Activated naive CD8-positive, alpha-beta T cell treated with anti-CD3 and anti-CD28 coated beads, Interleukin-2, amount 10 ng/mL, durations not matched to agents 7 days and 5 days (primary cell): ENCODE data around the gene SCAMP3. TPM values are rescaled to one million over a fixed set of nuclear protein-coding genes. Genes with fewer than 3 reads are reported as not detected.
A peak's percentile ranks its signal among the peaks of the same experiment; 100 is the strongest.
"Not testable (repeated sequence)": the region's sequence is repeated elsewhere in the genome, so short reads cannot be mapped to it uniquely, and the experiment has no call there.

Source experiments
- ATAC-seq: fragments of 150-1000 bp; cut with Tn5 transposase; one replicate; pipeline ENCODE4 v1.10.0; 2021; ENCODE audit warnings: low read depth, moderate library complexity
- POLR2A ChIA-PET: fragments of 350-600 bp; sonication (Branson Sonifier 250); formaldehyde crosslinking; loops from one replicate; lab custom pipeline; 2021; ENCODE audit warnings: antibody characterized with exemption; lab: Charles Lee
- DNase-seq: peaks from one replicate; pipeline ENCODE4 v3.0.0; 2021
- H3K27ac Mint-ChIP-seq: one replicate; pipeline ENCODE4 v1.8.0; 2022; ENCODE audit warnings: mild to moderate bottlenecking, mixed read lengths
- H3K27me3 Mint-ChIP-seq: one replicate; pipeline ENCODE4 v1.8.0; 2022; ENCODE audit warnings: mild to moderate bottlenecking, moderate library complexity, mixed read lengths
- H3K36me3 Mint-ChIP-seq: one replicate; pipeline ENCODE4 v1.8.0; 2021; ENCODE audit warnings: mild to moderate bottlenecking, mixed read lengths
- H3K4me1 Mint-ChIP-seq: one replicate; pipeline ENCODE4 v1.8.0; 2021; ENCODE audit warnings: mixed read lengths
- H3K4me3 Mint-ChIP-seq: one replicate; pipeline ENCODE4 v1.8.0; 2022; ENCODE audit warnings: mild to moderate bottlenecking, moderate library complexity, mixed read lengths
- H3K9me3 Mint-ChIP-seq: one replicate; pipeline ENCODE4 v1.8.0; 2021; ENCODE audit warnings: mixed read lengths
- total RNA-seq, 2 experiments: library from RNA; stranded (reverse); gene quantifications; one replicate each; pipeline ENCODE4 v1.2.3, GENCODE V29; 2021

The SCAMP3 gene
- total RNA-seq, 2 experiments from 2014 or later, result 81.7 to 84.2 TPM

GRCh38 chr1:155256058-155256852, 5.9 kb downstream of the SCAMP3 start:
- Mint-ChIP-seq H3K9me3 (no peaks in the 10 kb centered on the region), H3K27me3 (no peaks in the 10 kb centered on the region), H3K27ac (peak overlapping the region; percentile 59), H3K36me3 (peaks cover 8% of the 10 kb centered on the region), H3K4me3 (peak overlapping the region; percentile 80), H3K4me1 (peaks cover 20% of the 10 kb centered on the region)
- DNase-seq (no peak), ATAC-seq (no peak)
- POLR2A ChIA-PET, result interaction anchor here (1.0 to 2.5 kb wide), 3 partner anchors 12 to 67 kb away, joined by 4 to 7 read pairs (median 4); partner anchors contain the start of gene RUSC1

GRCh38 chr1:155255243-155256007, 6.7 kb downstream of the SCAMP3 start, which contains the start of gene ENTREP3:
Gene ENTREP3, minus strand, starts transcription at chr1:155255483. Its CDS starts 606 bp downstream, at chr1:155254877.
- H3K4me1 Mint-ChIP-seq, result peaks cover 18% of the 10 kb centered on the region
- peak within 1 kb of the TSS; percentile 73 for H3K27ac Mint-ChIP-seq
- DNase-seq (peak; percentile 81), ATAC-seq (peak; percentile 60)
- H3K36me3 Mint-ChIP-seq, result peaks cover 4% of the 10 kb centered on the region
- H3K9me3 Mint-ChIP-seq, result no peaks in the 10 kb centered on the region
- H3K27me3 Mint-ChIP-seq, result no peaks in the 10 kb centered on the region
- H3K4me3 Mint-ChIP-seq, result peak within 1 kb of the TSS; percentile 80
- POLR2A ChIA-PET, result interaction anchor here (0.6 to 1.5 kb wide), 7 partner anchors 8 to 68 kb away, joined by 3 to 8 read pairs (median 4); partner anchors contain the start of genes CLK2 and RUSC1

- H3K27ac Mint-ChIP-seq, result peak overlapping the region; percentile 73
- POLR2A ChIA-PET, result interaction anchor here (0.8 to 1.5 kb wide), 4 partner anchors 9 to 69 kb away, joined by 3 to 8 read pairs (median 4); partner anchors contain the start of genes CLK2 and RUSC1
- H3K36me3 Mint-ChIP-seq, result no peaks in the 10 kb centered on the region
- no peaks in the 10 kb centered on the region for H3K9me3 Mint-ChIP-seq
- no peaks in the 10 kb centered on the region for H3K27me3 Mint-ChIP-seq
- DNase-seq (no peak), ATAC-seq (no peak)
- H3K4me1 Mint-ChIP-seq, result peaks cover 15% of the 10 kb centered on the region
- peak overlapping the region; percentile 80 for H3K4me3 Mint-ChIP-seq
Measured at GRCh38 chr1:155254714-155255242, 7.4 kb downstream of the SCAMP3 start.

GRCh38 chr1:155254228-155254713, 7.9 kb downstream of the SCAMP3 start:
- DNase-seq, result no peak
- Mint-ChIP-seq H3K9me3 (no peaks in the 10 kb centered on the region), H3K36me3 (no peaks in the 10 kb centered on the region), H3K4me1 (peaks cover 15% of the 10 kb centered on the region), H3K27me3 (no peaks in the 10 kb centered on the region), H3K4me3 (peak overlapping the region; percentile 80), H3K27ac (peak overlapping the region; percentile 73)
- no peak for ATAC-seq
- POLR2A ChIA-PET, result interaction anchor here (0.8 to 1.5 kb wide), 3 partner anchors 9 to 69 kb away, joined by 3 to 8 read pairs (median 4); partner anchors contain the start of gene CLK2

GRCh38 chr1:155253797-155254196, 8.4 kb downstream of the SCAMP3 start:
- Mint-ChIP-seq H3K36me3 (no peaks in the 10 kb centered on the region), H3K27me3 (no peaks in the 10 kb centered on the region), H3K9me3 (no peaks in the 10 kb centered on the region), H3K4me1 (peaks cover 15% of the 10 kb centered on the region), H3K4me3 (peak overlapping the region; percentile 80), H3K27ac (no peak overlapping the region)
- ATAC-seq, result no peak
- DNase-seq, result no peak
- POLR2A ChIA-PET, result no interaction called here

GRCh38 chr1:155253208-155253607, 9.0 kb downstream of the SCAMP3 start:
- Mint-ChIP-seq H3K27ac (no peak overlapping the region), H3K27me3 (no peaks in the 10 kb centered on the region), H3K4me3 (peak overlapping the region; percentile 80), H3K9me3 (no peaks in the 10 kb centered on the region), H3K4me1 (peaks cover 15% of the 10 kb centered on the region), H3K36me3 (no peaks in the 10 kb centered on the region)
- DNase-seq, result no peak
- POLR2A ChIA-PET, result interaction anchor here (4.1 kb wide), 1 partner anchor 70 kb away, joined by 36 read pairs; no protein-coding TSS in a partner anchor
- ATAC-seq, result no peak

GRCh38 chr1:155251566-155251965, 10.6 kb downstream of the SCAMP3 start:
- H3K4me3 Mint-ChIP-seq, result no peak overlapping the region
- H3K4me1 Mint-ChIP-seq, result peaks cover 16% of the 10 kb centered on the region
- no peaks in the 10 kb centered on the region for H3K9me3 Mint-ChIP-seq
- POLR2A ChIA-PET, result interaction anchor here (0.6 to 4.1 kb wide), 9 partner anchors 9 to 211 kb away, joined by 3 to 36 read pairs (median 6); partner anchors contain the start of genes CLK2, RUSC1 and SCAMP3
- no peaks in the 10 kb centered on the region for H3K27me3 Mint-ChIP-seq
- peaks cover under 1% of the 10 kb centered on the region for H3K36me3 Mint-ChIP-seq
- ATAC-seq (no peak), DNase-seq (no peak)
- H3K27ac Mint-ChIP-seq, result peak overlapping the region; percentile 51

GRCh38 chr1:155250633-155251449, 11.3 kb downstream of the SCAMP3 start:
- H3K4me3 Mint-ChIP-seq, result peak overlapping the region; percentile 69
- H3K4me1 Mint-ChIP-seq, result peaks cover 20% of the 10 kb centered on the region
- ATAC-seq (peak; percentile 97), DNase-seq (peak; percentile 99)
- peak overlapping the region; percentile 51 for H3K27ac Mint-ChIP-seq
- H3K9me3 Mint-ChIP-seq, result no peaks in the 10 kb centered on the region
- POLR2A ChIA-PET, result interaction anchor here (0.6 to 4.1 kb wide), 13 partner anchors 10 to 596 kb away, joined by 3 to 36 read pairs (median 5); partner anchors contain the start of genes CLK2, FDPS, KRTCAP2 and MTX1
- H3K27me3 Mint-ChIP-seq, result no peaks in the 10 kb centered on the region
- peaks cover 4% of the 10 kb centered on the region for H3K36me3 Mint-ChIP-seq

GRCh38 chr1:155250246-155250632, 11.9 kb downstream of the SCAMP3 start:
- H3K27ac Mint-ChIP-seq, result peak overlapping the region; percentile 85
- peak; percentile 56 for DNase-seq
- H3K4me3 Mint-ChIP-seq, result peak overlapping the region; percentile 73
- POLR2A ChIA-PET, result interaction anchor here (0.6 to 4.1 kb wide), 13 partner anchors 10 to 1497 kb away, joined by 3 to 36 read pairs (median 4); partner anchors contain the start of genes CLK2, FDPS, KRTCAP2 and MTX1
- no peaks in the 10 kb centered on the region for H3K27me3 Mint-ChIP-seq
- H3K36me3 Mint-ChIP-seq, result peaks cover 4% of the 10 kb centered on the region
- no peaks in the 10 kb centered on the region for H3K9me3 Mint-ChIP-seq
- peak; percentile 27 for ATAC-seq
- peaks cover 21% of the 10 kb centered on the region for H3K4me1 Mint-ChIP-seq

- no peak overlapping the region for H3K4me3 Mint-ChIP-seq
- H3K27me3 Mint-ChIP-seq, result no peaks in the 10 kb centered on the region
- no peak overlapping the region for H3K27ac Mint-ChIP-seq
- POLR2A ChIA-PET, result interaction anchor here (0.5 to 1.7 kb wide), 5 partner anchors 13 to 324 kb away, joined by 3 to 8 read pairs (median 4); partner anchors contain the start of genes KRTCAP2 and SCAMP3
- H3K36me3 Mint-ChIP-seq, result peaks cover 6% of the 10 kb centered on the region
- peaks cover 28% of the 10 kb centered on the region for H3K4me1 Mint-ChIP-seq
- H3K9me3 Mint-ChIP-seq, result peaks cover 1% of the 10 kb centered on the region
- ATAC-seq (no peak), DNase-seq (no peak)
Measured at GRCh38 chr1:155247667-155248553, 14.2 kb downstream of the SCAMP3 start.

- H3K27ac Mint-ChIP-seq, DNase-seq, H3K4me3 Mint-ChIP-seq, H3K36me3 Mint-ChIP-seq, H3K27me3 Mint-ChIP-seq, ATAC-seq, H3K9me3 Mint-ChIP-seq: not testable (repeated sequence)
- POLR2A ChIA-PET, result interaction anchor here (1.7 kb wide), 1 partner anchor 15 kb away, joined by 8 read pairs; the partner anchor contains the start of gene SCAMP3
- H3K4me1 Mint-ChIP-seq, result peaks cover 38% of the 10 kb centered on the region
Measured at GRCh38 chr1:155246796-155247195, 15.4 kb downstream of the SCAMP3 start.
